Measurements from ENCODE around the gene SELENOS. TPM values are rescaled to one million over a fixed set of nuclear protein-coding genes. Genes with fewer than 3 reads are reported as not detected.

SELENOS gene
- total and polyA plus RNA-seq, 9 of the 15 experiments (the other 6 are each of a cell fraction or from before 2014, with no cell fraction given) = 24.9 to 57.4 (median 47.9) TPM

Other genes starting within 250 kb of the SELENOS start
- gene CHSY1, start 25.4 kb downstream of the SELENOS start, total RNA-seq (2014; rRNA removed) = 7.7 and 9.0 TPM in 2 replicates
- 13.4 and 17.1 TPM in 2 replicates for gene CHSY1, start 25.4 kb downstream of the SELENOS start, total RNA-seq (2014; rRNA removed; fragmentation: Illumina TruSeq; extraction: Trizol)
- gene CHSY1, start 25.4 kb downstream of the SELENOS start, total RNA-seq (2015; rRNA removed; fragmentation: Illumina TruSeq; extraction: Trizol) = 13.4 and 14.5 TPM in 2 replicates
- 14.7 and 16.4 TPM in 2 replicates for gene CHSY1, start 25.4 kb downstream of the SELENOS start, total RNA-seq (2021)
- gene CHSY1, start 25.4 kb downstream of the SELENOS start, polyA plus RNA-seq (2011; rRNA removed) = 11.1 and 14.6 TPM in 2 replicates
- gene CHSY1, start 25.4 kb downstream of the SELENOS start, polyA plus RNA-seq (2014; fragmentation: Illumina TruSeq; extraction: Trizol) = 12.8 and 14.9 TPM in 2 replicates
- gene CHSY1, start 25.4 kb downstream of the SELENOS start, polyA plus RNA-seq (2014; fragmentation: Nextera tagmentation; extraction: Ambion mirVana) = 10 to 100 TPM in 1 of 2 experiments, 1 to 10 TPM in 1; 7.0 to 11.1 TPM
- gene CHSY1, start 25.4 kb downstream of the SELENOS start, polyA plus RNA-seq (2014; rRNA removed) = 9.0 and 9.2 TPM in 2 replicates
- 138 and 162 TPM in 2 replicates for gene SNRPA1, start 17.8 kb upstream of the SELENOS start, total RNA-seq (2014; rRNA removed)
- gene SNRPA1, start 17.8 kb upstream of the SELENOS start, total RNA-seq (2014; rRNA removed; fragmentation: Illumina TruSeq; extraction: Trizol) = 78.1 and 97.1 TPM in 2 replicates
- 61.8 and 62.7 TPM in 2 replicates for gene SNRPA1, start 17.8 kb upstream of the SELENOS start, total RNA-seq (2015; rRNA removed; fragmentation: Illumina TruSeq; extraction: Trizol)
- 152 and 166 TPM in 2 replicates for gene SNRPA1, start 17.8 kb upstream of the SELENOS start, total RNA-seq (2021)
- gene SNRPA1, start 17.8 kb upstream of the SELENOS start, polyA plus RNA-seq (2011; rRNA removed) = 224 and 245 TPM in 2 replicates
- gene SNRPA1, start 17.8 kb upstream of the SELENOS start, polyA plus RNA-seq (2014; fragmentation: Illumina TruSeq; extraction: Trizol) = 189 and 206 TPM in 2 replicates
- gene SNRPA1, start 17.8 kb upstream of the SELENOS start, polyA plus RNA-seq (2014; fragmentation: Nextera tagmentation; extraction: Ambion mirVana) = 100 to 1,000 TPM; 212 to 214 TPM
- gene SNRPA1, start 17.8 kb upstream of the SELENOS start, polyA plus RNA-seq (2014; rRNA removed) = 229 and 233 TPM in 2 replicates
- 14.5 and 27.2 TPM in 2 replicates for gene PCSK6, start 212.2 kb upstream of the SELENOS start, total RNA-seq (2014; rRNA removed)
- 13.7 and 14.4 TPM in 2 replicates for gene PCSK6, start 212.2 kb upstream of the SELENOS start, total RNA-seq (2014; rRNA removed; fragmentation: Illumina TruSeq; extraction: Trizol)
- gene PCSK6, start 212.2 kb upstream of the SELENOS start, total RNA-seq (2015; rRNA removed; fragmentation: Illumina TruSeq; extraction: Trizol) = 11.2 and 11.8 TPM in 2 replicates
- gene PCSK6, start 212.2 kb upstream of the SELENOS start, total RNA-seq (2021) = 17.6 and 18.3 TPM in 2 replicates
- gene PCSK6, start 212.2 kb upstream of the SELENOS start, polyA plus RNA-seq (2011; rRNA removed) = 32.6 and 36.7 TPM in 2 replicates
- gene PCSK6, start 212.2 kb upstream of the SELENOS start, polyA plus RNA-seq (2014; fragmentation: Illumina TruSeq; extraction: Trizol) = 17.5 and 20.5 TPM in 2 replicates
- gene PCSK6, start 212.2 kb upstream of the SELENOS start, polyA plus RNA-seq (2014; fragmentation: Nextera tagmentation; extraction: Ambion mirVana) = 1 to 10 TPM; 2.2 to 3.4 TPM
- 19.3 and 20.7 TPM in 2 replicates for gene PCSK6, start 212.2 kb upstream of the SELENOS start, polyA plus RNA-seq (2014; rRNA removed)

Data from K562 (cell line).